HFF-Myc (cell line): ENCODE data around the gene PPP1R27.

ENCODE experiments used
- DNase-seq: peaks from one replicate; pipeline ENCODE4 v3.0.0-alpha.2; 2011; ENCODE audit warnings: low read depth; ENCODE audit errors: extremely low read depth
- H3K4me3 ChIP-seq: replicated peaks from 2 replicates; pipeline ENCODE4 v1.5.1; 2011; ENCODE audit warnings: low read depth, mild to moderate bottlenecking, control low read depth, low read length
- CTCF ChIP-seq: IDR thresholded peaks from 2 replicates; pipeline ENCODE4 v1.5.1; 2012; ENCODE audit warnings: mild to moderate bottlenecking, low read depth, low read length, control low read depth; ENCODE audit errors: missing control alignments

PPP1R27 gene

GRCh38 chr17:81792675-81793615, 41.9 kb downstream of the PPP1R27 start:
- DNase-seq = no peak
- no peak overlapping the region for H3K4me3 ChIP-seq
- no peak for TF ChIP-seq CTCF
